Gastroesophageal sphincter (tissue), 3 donors: ENCODE data around the gene PLAGL1.
A peak's percentile ranks its signal among the peaks of the same experiment; 100 is the strongest.

ENCODE experiments used
- EP300 ChIP-seq: sonication (generic); formaldehyde crosslinking; IDR thresholded peaks from one replicate; pipeline ENCODE4 v1.6.1; 2017; ENCODE audit warnings: antibody characterized with exemption, mild to moderate bottlenecking
- POLR2A ChIP-seq, 2 donors: fragments of 450-650 bp; IDR thresholded peaks; one replicate each; pipeline ENCODE4 v1.6.1; 2017; ENCODE audit warnings: antibody characterized with exemption in 2 of 2, mild to moderate bottlenecking in 2 of 2, moderate library complexity in 1 of 2
- POLR2AphosphoS5 ChIP-seq: sonication (generic); formaldehyde crosslinking; IDR thresholded peaks from one replicate; pipeline ENCODE4 v1.6.1; 2017; ENCODE audit warnings: antibody characterized with exemption
- TF ChIP-seq, protein P1 (sequence below), 4 experiments: fragments of 200-600 bp in 2 of 4; fragments of 450-650 bp in 2 of 4; sonication (generic) in 1 of 4; IDR thresholded peaks; one replicate each; pipeline ENCODE4 v1.5.1; 2017 to 2019; ENCODE audit warnings: antibody characterized with exemption in 4 of 4, mild to moderate bottlenecking in 2 of 4, moderate library complexity in 2 of 4

- TF ChIP-seq POLR2A (IDR thresholded peaks at IDR 0.05) (no peak), POLR2AphosphoS5 (no peak), EP300 (no peak)
- TF ChIP-seq, protein P1, sequence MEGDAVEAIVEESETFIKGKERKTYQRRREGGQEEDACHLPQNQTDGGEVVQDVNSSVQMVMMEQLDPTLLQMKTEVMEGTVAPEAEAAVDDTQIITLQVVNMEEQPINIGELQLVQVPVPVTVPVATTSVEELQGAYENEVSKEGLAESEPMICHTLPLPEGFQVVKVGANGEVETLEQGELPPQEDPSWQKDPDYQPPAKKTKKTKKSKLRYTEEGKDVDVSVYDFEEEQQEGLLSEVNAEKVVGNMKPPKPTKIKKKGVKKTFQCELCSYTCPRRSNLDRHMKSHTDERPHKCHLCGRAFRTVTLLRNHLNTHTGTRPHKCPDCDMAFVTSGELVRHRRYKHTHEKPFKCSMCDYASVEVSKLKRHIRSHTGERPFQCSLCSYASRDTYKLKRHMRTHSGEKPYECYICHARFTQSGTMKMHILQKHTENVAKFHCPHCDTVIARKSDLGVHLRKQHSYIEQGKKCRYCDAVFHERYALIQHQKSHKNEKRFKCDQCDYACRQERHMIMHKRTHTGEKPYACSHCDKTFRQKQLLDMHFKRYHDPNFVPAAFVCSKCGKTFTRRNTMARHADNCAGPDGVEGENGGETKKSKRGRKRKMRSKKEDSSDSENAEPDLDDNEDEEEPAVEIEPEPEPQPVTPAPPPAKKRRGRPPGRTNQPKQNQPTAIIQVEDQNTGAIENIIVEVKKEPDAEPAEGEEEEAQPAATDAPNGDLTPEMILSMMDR (IDR thresholded peaks at IDR 0.05), result peak in 3 of 4 experiments; percentile 33 to 54 (median 34)
Observed at GRCh38 chr6:143941852-143942627, 66.0 kb downstream of the PLAGL1 start.
